HG02870 (cell line): ENCODE measurements around the gene IDS.

Experiments
- ATAC-seq: cut with Tn5 transposase; IDR thresholded peaks from one replicate; pipeline ENCODE4 v1.9.1; 2021; ENCODE audit warnings: mild to moderate bottlenecking, moderate library complexity; ENCODE audit not compliant: unreplicated experiment

IDS gene

GRCh38 chrX:149462849-149463248, 42.3 kb downstream of the IDS start:
- ATAC-seq, result no peak

GRCh38 chrX:149461746-149462145, 43.4 kb downstream of the IDS start:
- no peak for ATAC-seq

GRCh38 chrX:149458586-149458985, 46.5 kb downstream of the IDS start:
- no peak for ATAC-seq

GRCh38 chrX:149456476-149457245, 48.4 kb downstream of the IDS start:
- no peak for ATAC-seq

- ATAC-seq, result no peak
Measured at GRCh38 chrX:149455934-149456333, 49.2 kb downstream of the IDS start.

GRCh38 chrX:149453906-149454822, 50.9 kb downstream of the IDS start:
- no peak for ATAC-seq

- no peak for ATAC-seq
Measured at GRCh38 chrX:149453030-149453429, 52.1 kb downstream of the IDS start.

- no peak for ATAC-seq
Measured at GRCh38 chrX:149433451-149433850, 71.7 kb downstream of the IDS start.

- ATAC-seq, result no peak
Measured at GRCh38 chrX:149433051-149433450, 72.1 kb downstream of the IDS start.
